H9 (cell line): ENCODE results near the gene JAKMIP1. TPM values are rescaled to one million over a fixed set of nuclear protein-coding genes. Genes with fewer than 3 reads are reported as not detected.

Source experiments
- DNase-seq: peaks from one replicate; pipeline ENCODE4 v3.0.0-alpha.2; 2017
- H2AFZ ChIP-seq: one replicate; pipeline ENCODE4 v1.6.1; 2013; ENCODE audit warnings: mild to moderate bottlenecking, low read length, control low read depth, moderate library complexity
- H2AK5ac ChIP-seq: 2 replicates; pipeline ENCODE4 v1.6.1; 2013; ENCODE audit warnings: low read length, control low read depth, mixed read lengths; ENCODE audit not compliant: insufficient read length
- H2BK120ac ChIP-seq: one replicate; pipeline ENCODE4 v1.6.1; 2013; ENCODE audit warnings: low read depth, mild to moderate bottlenecking, low read length, control low read depth, inconsistent platforms; ENCODE audit not compliant: poor library complexity, severe bottlenecking
- H2BK12ac ChIP-seq: 2 replicates; pipeline ENCODE4 v1.6.1; 2013; ENCODE audit warnings: low read length, control low read depth, mixed read lengths, low read depth; ENCODE audit not compliant: insufficient read length
- H2BK15ac ChIP-seq: 2 replicates; pipeline ENCODE4 v1.6.1; 2013; ENCODE audit warnings: low read depth, low read length, control low read depth
- H2BK20ac ChIP-seq: one replicate; pipeline ENCODE4 v1.6.1; 2013; ENCODE audit warnings: low read depth, mild to moderate bottlenecking, low read length, control low read depth, inconsistent platforms; ENCODE audit not compliant: poor library complexity, severe bottlenecking
- H2BK5ac ChIP-seq: 2 replicates; pipeline ENCODE4 v1.6.1; 2013; ENCODE audit warnings: low read length, control low read depth, mixed read lengths; ENCODE audit not compliant: insufficient read length
- H3K14ac ChIP-seq: 2 replicates; pipeline ENCODE4 v1.6.1; 2013; ENCODE audit warnings: low read length, control low read depth; ENCODE audit not compliant: insufficient read depth
- H3K18ac ChIP-seq: 2 replicates; pipeline ENCODE4 v1.6.1; 2013; ENCODE audit warnings: low read depth, mild to moderate bottlenecking, mixed read lengths, low read length, control low read depth; ENCODE audit not compliant: insufficient read length
- H3K23ac ChIP-seq: 2 replicates; pipeline ENCODE4 v1.6.1; 2013; ENCODE audit warnings: low read length, control low read depth, mixed read lengths, low read depth; ENCODE audit not compliant: insufficient read length
- H3K23me2 ChIP-seq: 2 replicates; pipeline ENCODE4 v1.6.1; 2013; ENCODE audit warnings: low read depth, mild to moderate bottlenecking, mixed read lengths, low read length, control low read depth; ENCODE audit not compliant: insufficient read length, poor library complexity, severe bottlenecking
- H3K27ac ChIP-seq: 2 replicates; pipeline ENCODE4 v1.5.1; 2013; ENCODE audit warnings: low read length, control low read depth, mixed read lengths, low read depth; ENCODE audit not compliant: insufficient read length
- H3K27me3 ChIP-seq: 2 replicates; pipeline ENCODE4 v1.6.1; 2013; ENCODE audit warnings: low read length, control low read depth, inconsistent platforms; ENCODE audit not compliant: insufficient read depth
- H3K4ac ChIP-seq: 2 replicates; pipeline ENCODE4 v1.6.1; 2013; ENCODE audit warnings: low read depth, mild to moderate bottlenecking, control low read depth, inconsistent platforms, low read length, moderate library complexity
- H3K4me1 ChIP-seq: 2 replicates; pipeline ENCODE4 v1.6.1; 2013; ENCODE audit warnings: low read length, control low read depth, inconsistent platforms; ENCODE audit not compliant: insufficient read depth
- H3K4me2 ChIP-seq: 2 replicates; pipeline ENCODE4 v1.6.1; 2013; ENCODE audit warnings: low read length, control low read depth, mixed read lengths; ENCODE audit not compliant: insufficient read length, insufficient read depth
- H3K56ac ChIP-seq: 2 replicates; pipeline ENCODE4 v1.6.1; 2013; ENCODE audit warnings: low read depth, mild to moderate bottlenecking, mixed read lengths, low read length, control low read depth; ENCODE audit not compliant: insufficient read length
- H3K79me1 ChIP-seq: 2 replicates; pipeline ENCODE4 v1.6.1; 2013; ENCODE audit warnings: low read depth, mild to moderate bottlenecking, moderate library complexity, low read length, control low read depth, inconsistent platforms; ENCODE audit not compliant: insufficient read depth, poor library complexity, severe bottlenecking
- H3K79me2 ChIP-seq: 2 replicates; pipeline ENCODE4 v1.6.1; 2013; ENCODE audit warnings: low read length, control low read depth, inconsistent platforms; ENCODE audit not compliant: insufficient read depth
- H3K9ac ChIP-seq: 2 replicates; pipeline ENCODE4 v1.6.1; 2013; ENCODE audit warnings: low read length, control low read depth, mixed read lengths; ENCODE audit not compliant: insufficient read length; ENCODE audit errors: extremely low read depth
- H3K9me3 ChIP-seq: one replicate; pipeline ENCODE4 v1.6.1; 2013; ENCODE audit warnings: low read depth, low read length, inconsistent platforms; ENCODE audit not compliant: control insufficient read depth
- H3T11ph ChIP-seq: one replicate; pipeline ENCODE4 v1.6.1; 2013; ENCODE audit warnings: mild to moderate bottlenecking, low read length, control low read depth, inconsistent platforms
- H4K20me1 ChIP-seq: one replicate; pipeline ENCODE4 v1.6.1; 2013; ENCODE audit not compliant: control insufficient read depth, insufficient read length, insufficient read depth
- H4K5ac ChIP-seq: 2 replicates; pipeline ENCODE4 v1.6.1; 2013; ENCODE audit warnings: low read depth, mild to moderate bottlenecking, mixed read lengths, low read length, control low read depth; ENCODE audit not compliant: insufficient read length
- H4K8ac ChIP-seq: replicated peaks from 2 replicates; pipeline ENCODE4 v1.6.1; 2013; ENCODE audit warnings: low read length, control low read depth, mixed read lengths, low read depth; ENCODE audit not compliant: insufficient read length
- H4K91ac ChIP-seq: 2 replicates; pipeline ENCODE4 v1.6.1; 2013; ENCODE audit warnings: low read depth, mild to moderate bottlenecking, moderate library complexity, mixed read lengths, low read length, control low read depth; ENCODE audit not compliant: insufficient read length
- H3K27ac Mint-ChIP-seq, 3 experiments: 2 replicates in 2 of 3; 3 replicates in 1 of 3; pipeline ENCODE4 v1.8.0; 2020 to 2021; ENCODE audit warnings: mixed read lengths in 3 of 3, mild to moderate bottlenecking in 1 of 3, moderate library complexity in 1 of 3
- H3K27me3 Mint-ChIP-seq: 2 replicates; pipeline ENCODE4 v1.8.0; 2021; ENCODE audit warnings: low read depth, mild to moderate bottlenecking, moderate library complexity, mixed read lengths
- H3K36me3 Mint-ChIP-seq, 3 experiments: 2 replicates in 2 of 3; 3 replicates in 1 of 3; pipeline ENCODE4 v1.8.0; 2020 to 2021; ENCODE audit warnings: low read depth in 3 of 3, mixed read lengths in 3 of 3; ENCODE audit not compliant: insufficient read depth in 1 of 3
- H3K4me1 Mint-ChIP-seq, 2 experiments: 2 replicates each; pipeline ENCODE4 v1.8.0; 2020; ENCODE audit warnings: mixed read lengths in 2 of 2
- H3K4me3 Mint-ChIP-seq, 2 experiments: 2 replicates in 1 of 2; 3 replicates in 1 of 2; pipeline ENCODE4 v1.8.0; 2020 to 2021; ENCODE audit warnings: mild to moderate bottlenecking in 2 of 2, mixed read lengths in 2 of 2, moderate library complexity in 1 of 2
- H3K9me3 Mint-ChIP-seq, 2 experiments: 2 replicates in 1 of 2; 3 replicates in 1 of 2; pipeline ENCODE4 v1.8.0; 2020; ENCODE audit warnings: mild to moderate bottlenecking in 2 of 2, mixed read lengths in 2 of 2, moderate library complexity in 1 of 2
- WGBS: extraction: QIAGEN DNeasy Blood & Tissue Kit; methylation state at CpG from one replicate; pipeline ENCODE4 v1.1.7; 2013; ENCODE audit warnings: missing lambda C conversion rate, low lambda C conversion rate, mixed read lengths; ENCODE audit not compliant: insufficient read length; ENCODE audit errors: extremely low coverage; 5-methylcytosine and 5-hydroxymethylcytosine counted together
- total RNA-seq: library from RNA; stranded (reverse); gene quantifications from 2 replicates; pipeline ENCODE4 v1.2.1, GENCODE V29; 2021
- TF ChIP-seq, protein P1 (sequence below): fragments of 200-600 bp; sonication (generic); conservative IDR thresholded peaks from 3 replicates; pipeline ENCODE4 v1.8.0; 2021; ENCODE audit warnings: antibody characterized with exemption, mild to moderate bottlenecking

The JAKMIP1 gene
- total RNA-seq, 1 experiment from 2014 or later = 1.5 TPM

DNA sequence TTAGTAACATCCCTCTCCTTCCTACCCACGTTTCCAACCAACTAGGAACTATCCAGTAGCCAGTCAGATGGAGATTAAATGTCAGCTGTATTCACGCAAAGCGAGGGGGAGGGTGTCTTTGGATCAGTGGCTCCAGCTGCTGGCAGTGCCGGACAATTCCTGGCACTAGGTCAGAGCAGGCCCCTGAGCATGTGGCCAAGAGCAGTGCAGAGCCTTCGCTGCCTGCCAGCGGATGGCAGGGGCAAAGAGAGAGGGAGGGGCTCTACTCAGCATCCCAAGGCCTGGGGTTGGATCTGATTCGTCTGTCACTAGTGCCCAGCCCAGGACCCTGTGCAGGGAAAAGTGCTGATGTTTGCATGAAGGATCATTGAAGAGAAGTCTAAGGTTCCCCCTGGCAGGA lies 28.7 kb upstream of the JAKMIP1 start:
- Histone ChIP-seq H3K23ac (no peak overlapping the region), H3K18ac (no peak overlapping the region), H4K5ac (no peak overlapping the region), H3K27me3 (no peaks in the 10 kb centered on the region), H3K14ac (no peak overlapping the region), H2AFZ (no peak overlapping the region), H3K9me3 (no peaks in the 10 kb centered on the region), H3K79me1 (no peaks in the 10 kb centered on the region), H4K20me1 (no peaks in the 10 kb centered on the region), H4K8ac (no peak overlapping the region), H3K56ac (no peak overlapping the region), H2BK120ac (no peak overlapping the region), H3K9ac (no peak overlapping the region), H3K4ac (no peak overlapping the region), H2BK20ac (no peak overlapping the region), H3T11ph (no peak overlapping the region), H2BK5ac (no peak overlapping the region), H2AK5ac (no peak overlapping the region), H3K4me2 (no peak overlapping the region), H4K91ac (no peak overlapping the region), H2BK15ac (no peak overlapping the region), H3K79me2 (no peaks in the 10 kb centered on the region), H3K27ac (no peak overlapping the region), H3K4me1 (no peaks in the 10 kb centered on the region), H3K23me2 (no peaks in the 10 kb centered on the region), H2BK12ac (no peak overlapping the region)
- Mint-ChIP-seq H3K27me3 (peaks cover 2% of the 10 kb centered on the region; the same call in 1 of the 2 replicates), H3K27ac (no peak overlapping the region; a peak in 1 of 7 replicates), H3K4me1 (peaks cover 3 to 20% of the 10 kb centered on the region in 2 experiments; a peak in 2 of 4 replicates), H3K4me3 (no peak overlapping the region), H3K36me3 (no peaks in the 10 kb centered on the region), H3K9me3 (no peaks in the 10 kb centered on the region)
- no CpG with 5 or more reads among the region's 7 CpGs for WGBS
- TF ChIP-seq, protein P1, sequence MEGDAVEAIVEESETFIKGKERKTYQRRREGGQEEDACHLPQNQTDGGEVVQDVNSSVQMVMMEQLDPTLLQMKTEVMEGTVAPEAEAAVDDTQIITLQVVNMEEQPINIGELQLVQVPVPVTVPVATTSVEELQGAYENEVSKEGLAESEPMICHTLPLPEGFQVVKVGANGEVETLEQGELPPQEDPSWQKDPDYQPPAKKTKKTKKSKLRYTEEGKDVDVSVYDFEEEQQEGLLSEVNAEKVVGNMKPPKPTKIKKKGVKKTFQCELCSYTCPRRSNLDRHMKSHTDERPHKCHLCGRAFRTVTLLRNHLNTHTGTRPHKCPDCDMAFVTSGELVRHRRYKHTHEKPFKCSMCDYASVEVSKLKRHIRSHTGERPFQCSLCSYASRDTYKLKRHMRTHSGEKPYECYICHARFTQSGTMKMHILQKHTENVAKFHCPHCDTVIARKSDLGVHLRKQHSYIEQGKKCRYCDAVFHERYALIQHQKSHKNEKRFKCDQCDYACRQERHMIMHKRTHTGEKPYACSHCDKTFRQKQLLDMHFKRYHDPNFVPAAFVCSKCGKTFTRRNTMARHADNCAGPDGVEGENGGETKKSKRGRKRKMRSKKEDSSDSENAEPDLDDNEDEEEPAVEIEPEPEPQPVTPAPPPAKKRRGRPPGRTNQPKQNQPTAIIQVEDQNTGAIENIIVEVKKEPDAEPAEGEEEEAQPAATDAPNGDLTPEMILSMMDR = no peak
- DNase-seq = peak; percentile 18
